Stomach smooth muscle (tissue), 2 donors: ENCODE measurements around the gene F2RL3.

Source experiments
- H3K27ac ChIP-seq: one replicate; pipeline ENCODE4 v1.7.0; 2013; ENCODE audit warnings: mild to moderate bottlenecking, low read length, inconsistent platforms
- H3K27me3 ChIP-seq, 2 donors: one replicate each; pipeline ENCODE4 v1.7.0; 2013; ENCODE audit warnings: low read length in 2 of 2; ENCODE audit not compliant: insufficient read depth in 2 of 2, control insufficient read depth in 1 of 2
- H3K36me3 ChIP-seq, 2 donors: one replicate each; pipeline ENCODE4 v1.7.0; 2013; ENCODE audit warnings: low read length in 2 of 2; ENCODE audit not compliant: control insufficient read depth in 2 of 2, insufficient read depth in 2 of 2
- H3K4me1 ChIP-seq: one replicate; pipeline ENCODE4 v1.7.0; 2013; ENCODE audit warnings: low read length; ENCODE audit not compliant: control insufficient read depth, insufficient read depth
- H3K4me3 ChIP-seq, 2 donors: one replicate each; pipeline ENCODE4 v1.7.0; 2013; ENCODE audit warnings: low read length in 2 of 2
- H3K9ac ChIP-seq, 2 donors: one replicate each; pipeline ENCODE4 v1.7.0; 2013; ENCODE audit warnings: low read length in 2 of 2, mild to moderate bottlenecking in 1 of 2
- H3K9me3 ChIP-seq, 2 donors: one replicate each; pipeline ENCODE4 v1.7.0; 2013; ENCODE audit warnings: low read length in 2 of 2; ENCODE audit not compliant: control insufficient read depth in 2 of 2
- donor health status: healthy.
- donor health status: Pancreatic carcinoma.

Gene F2RL3

GRCh38 chr19:16888629-16889365 is at the start of gene F2RL3:
Gene F2RL3 (plus strand): TSS chr19:16888999. CDS start chr19:16889190, 191 bp downstream.
- H3K27me3 ChIP-seq, result peaks cover 8 to 15% of the 10 kb centered on the region in 2 donors
- no peaks in the 10 kb centered on the region for H3K9me3 ChIP-seq
- H3K27ac ChIP-seq, result no peak within 1 kb of the TSS
- no peak within 1 kb of the TSS for H3K9ac ChIP-seq
- no peaks in the 10 kb centered on the region for H3K36me3 ChIP-seq
- no peak within 1 kb of the TSS for H3K4me3 ChIP-seq
- H3K4me1 ChIP-seq, result peaks cover 11% of the 10 kb centered on the region

- Histone ChIP-seq H3K36me3 (peaks cover 36 to 63% of the 10 kb centered on the region in 2 donors), H3K9me3 (no peaks in the 10 kb centered on the region), H3K9ac (no peak overlapping the region), H3K27me3 (no peaks in the 10 kb centered on the region), H3K4me3 (no peak overlapping the region), H3K27ac (no peak overlapping the region), H3K4me1 (no peaks in the 10 kb centered on the region)
Measured at GRCh38 chr19:16841391-16841926, 47.3 kb upstream of the F2RL3 start.

- Histone ChIP-seq H3K4me1 (peaks cover 4% of the 10 kb centered on the region), H3K9me3 (no peaks in the 10 kb centered on the region), H3K27ac (no peak overlapping the region), H3K9ac (no peak overlapping the region), H3K36me3 (peaks cover 55 to 61% of the 10 kb centered on the region in 2 donors), H3K27me3 (no peaks in the 10 kb centered on the region), H3K4me3 (no peak overlapping the region)
Measured at GRCh38 chr19:16846901-16847300, 41.9 kb upstream of the F2RL3 start.

GRCh38 chr19:16847430-16847829 is 41.4 kb upstream of the F2RL3 start:
- no peak overlapping the region for H3K4me3 ChIP-seq
- peaks cover 4% of the 10 kb centered on the region for H3K4me1 ChIP-seq
- H3K9ac ChIP-seq, result no peak overlapping the region
- no peaks in the 10 kb centered on the region for H3K27me3 ChIP-seq
- H3K36me3 ChIP-seq, result peaks cover 57 to 63% of the 10 kb centered on the region in 2 donors
- no peaks in the 10 kb centered on the region for H3K9me3 ChIP-seq
- no peak overlapping the region for H3K27ac ChIP-seq

- no peaks in the 10 kb centered on the region for H3K9me3 ChIP-seq
- H3K36me3 ChIP-seq, result peaks cover 63 to 68% of the 10 kb centered on the region in 2 donors
- no peak overlapping the region for H3K27ac ChIP-seq
- H3K4me1 ChIP-seq, result peaks cover 4% of the 10 kb centered on the region
- H3K4me3 ChIP-seq, result no peak overlapping the region
- no peak overlapping the region for H3K9ac ChIP-seq
- H3K27me3 ChIP-seq, result no peaks in the 10 kb centered on the region
Measured at GRCh38 chr19:16849168-16849567, 39.6 kb upstream of the F2RL3 start.

- H3K36me3 ChIP-seq, result peaks cover 60 to 70% of the 10 kb centered on the region in 2 donors
- H3K9ac ChIP-seq, result no peak overlapping the region
- H3K27ac ChIP-seq, result no peak overlapping the region
- H3K4me1 ChIP-seq, result peaks cover 4% of the 10 kb centered on the region
- H3K4me3 ChIP-seq, result no peak overlapping the region
- no peaks in the 10 kb centered on the region for H3K27me3 ChIP-seq
- H3K9me3 ChIP-seq, result no peaks in the 10 kb centered on the region
Measured at GRCh38 chr19:16850133-16850532, 38.7 kb upstream of the F2RL3 start.

GRCh38 chr19:16851031-16851712 is 37.6 kb upstream of the F2RL3 start:
- no peak overlapping the region for H3K27ac ChIP-seq
- peaks cover 58 to 69% of the 10 kb centered on the region in 2 donors for H3K36me3 ChIP-seq
- H3K9ac ChIP-seq, result no peak overlapping the region
- no peaks in the 10 kb centered on the region for H3K9me3 ChIP-seq
- no peaks in the 10 kb centered on the region for H3K27me3 ChIP-seq
- H3K4me3 ChIP-seq, result no peak overlapping the region
- H3K4me1 ChIP-seq, result peaks cover 4% of the 10 kb centered on the region

GRCh38 chr19:16853066-16853465 is 35.7 kb upstream of the F2RL3 start:
- no peak overlapping the region for H3K27ac ChIP-seq
- H3K9me3 ChIP-seq, result no peaks in the 10 kb centered on the region
- H3K9ac ChIP-seq, result no peak overlapping the region
- H3K27me3 ChIP-seq, result no peaks in the 10 kb centered on the region
- no peak overlapping the region for H3K4me3 ChIP-seq
- no peaks in the 10 kb centered on the region for H3K4me1 ChIP-seq
- H3K36me3 ChIP-seq, result peaks cover 50 to 54% of the 10 kb centered on the region in 2 donors

GRCh38 chr19:16856091-16856490 is 32.7 kb upstream of the F2RL3 start:
- Histone ChIP-seq H3K36me3 (peaks cover 39 to 47% of the 10 kb centered on the region in 2 donors), H3K4me1 (no peaks in the 10 kb centered on the region), H3K27ac (no peak overlapping the region), H3K9ac (no peak overlapping the region), H3K9me3 (no peaks in the 10 kb centered on the region), H3K27me3 (no peaks in the 10 kb centered on the region), H3K4me3 (no peak overlapping the region)

- Histone ChIP-seq H3K27me3 (no peaks in the 10 kb centered on the region), H3K9me3 (no peaks in the 10 kb centered on the region), H3K9ac (no peak overlapping the region), H3K4me3 (no peak overlapping the region), H3K36me3 (peaks cover 26 to 31% of the 10 kb centered on the region in 2 donors), H3K4me1 (no peaks in the 10 kb centered on the region), H3K27ac (no peak overlapping the region)
Measured at GRCh38 chr19:16859626-16860025, 29.2 kb upstream of the F2RL3 start.

GRCh38 chr19:16860118-16860517 is 28.7 kb upstream of the F2RL3 start:
- peaks cover 21 to 27% of the 10 kb centered on the region in 2 donors for H3K36me3 ChIP-seq

More at GRCh38 chr19:16860118-16860517, 28.7 kb upstream of the F2RL3 start:
- Histone ChIP-seq H3K4me3 (no peak overlapping the region), H3K9me3 (no peaks in the 10 kb centered on the region), H3K27ac (no peak overlapping the region), H3K27me3 (no peaks in the 10 kb centered on the region), H3K4me1 (no peaks in the 10 kb centered on the region), H3K9ac (no peak overlapping the region)
